B cell (primary cell): ENCODE data around the gene TMEM106C. TPM values are rescaled to one million over a fixed set of nuclear protein-coding genes. Genes with fewer than 3 reads are reported as not detected.
"Not testable (repeated sequence)": the region's sequence is repeated elsewhere in the genome, so short reads cannot be mapped to it uniquely, and the experiment has no call there.

ENCODE experiments used
- ATAC-seq: fragments of 200-7000 bp; cut with Tn5 transposase; one replicate; pipeline ENCODE4 v1.10.0; 2021; ENCODE audit warnings: low read depth, mild to moderate bottlenecking, moderate number of reproducible peaks, moderate library complexity
- CTCF ChIA-PET: fragments of 350-600 bp; sonication (Branson Sonifier 250); formaldehyde crosslinking; loops from one replicate; lab custom pipeline; 2021; ENCODE audit warnings: antibody characterized with exemption, inconsistent platforms; lab: Charles Lee
- POLR2A ChIA-PET: fragments of 350-600 bp; sonication (Branson Sonifier 250); formaldehyde crosslinking; loops from one replicate; lab custom pipeline; 2021; ENCODE audit warnings: antibody characterized with exemption; lab: Charles Lee
- DNase-seq: peaks from one replicate; pipeline ENCODE4 v3.0.0; 2013
- H2AFZ ChIP-seq: 2 replicates; pipeline ENCODE4 v1.6.1; 2012; ENCODE audit warnings: mild to moderate bottlenecking, low read depth, low read length; ENCODE audit not compliant: insufficient read depth, poor library complexity, severe bottlenecking
- H3K27ac ChIP-seq, 2 donors: 1 replicate in 1 of 2; 2 replicates in 1 of 2; pipeline ENCODE4 v1.5.1; 2012 to 2013; ENCODE audit warnings: low read length in 2 of 2, mild to moderate bottlenecking in 2 of 2, moderate library complexity in 1 of 2
- H3K27me3 ChIP-seq, 4 experiments: fragments of 200-600 bp in 1 of 4; sonication (generic) in 1 of 4; replicated peaks in 1 of 4; 1 replicate in 2 of 4; 2 replicates in 2 of 4; pipeline versions ENCODE4 v1.6.1 to v1.7.0; 2013 to 2016; ENCODE audit warnings: low read length in 3 of 4, mild to moderate bottlenecking in 2 of 4, mixed read lengths in 1 of 4, moderate library complexity in 1 of 4; ENCODE audit not compliant: insufficient read depth in 4 of 4, control insufficient read depth in 3 of 4; ENCODE audit errors: control extremely low read depth in 1 of 4
- H3K36me3 ChIP-seq, 2 experiments: replicated peaks in 1 of 2; 1 replicate in 1 of 2; 2 replicates in 1 of 2; pipeline versions ENCODE4 v1.6.1 to v1.7.1; 2013; ENCODE audit warnings: low read length in 1 of 2; ENCODE audit not compliant: insufficient read depth in 2 of 2, control insufficient read depth in 1 of 2; ENCODE audit errors: control extremely low read depth in 1 of 2, extremely low read depth in 1 of 2
- H3K4me1 ChIP-seq, 2 donors: fragments of 200-600 bp in 1 of 2; sonication (generic) in 1 of 2; 1 replicate in 1 of 2; 2 replicates in 1 of 2; pipeline versions ENCODE4 v1.5.1 to v1.6.1; 2013 to 2017; ENCODE audit warnings: low read length in 2 of 2; ENCODE audit not compliant: control insufficient read depth in 2 of 2, insufficient read depth in 2 of 2
- H3K4me2 ChIP-seq: replicated peaks from 2 replicates; pipeline ENCODE3; 2012; ENCODE audit warnings: mild to moderate bottlenecking, low read depth, low read length; ENCODE audit not compliant: poor library complexity, severe bottlenecking
- H3K4me3 ChIP-seq, 5 experiments: fragments of 200-600 bp in 1 of 5; sonication (generic) in 1 of 5; 1 replicate in 3 of 5; 2 replicates in 2 of 5; pipeline versions ENCODE4 v1.5.1 to v1.7.0; 2011 to 2016; ENCODE audit warnings: low read length in 4 of 5, mild to moderate bottlenecking in 4 of 5, low read depth in 2 of 5, control low read depth in 1 of 5, moderate library complexity in 1 of 5; ENCODE audit not compliant: insufficient read depth in 1 of 5; ENCODE audit errors: control extremely low read depth in 1 of 5, extremely low read depth in 1 of 5
- H3K79me2 ChIP-seq: fragments of 200-600 bp; sonication (generic); one replicate; pipeline ENCODE4 v1.6.0; 2016; ENCODE audit warnings: low read length; ENCODE audit not compliant: control insufficient read depth, insufficient read depth
- H3K9ac ChIP-seq: fragments of 200-600 bp; sonication (generic); 2 replicates; pipeline ENCODE4 v1.6.1; 2017; ENCODE audit warnings: mild to moderate bottlenecking, low read length, moderate library complexity
- H3K9me3 ChIP-seq, 3 donors: one replicate each; pipeline versions ENCODE4 v1.6.1 to v1.7.1; 2013; ENCODE audit warnings: low read length in 2 of 3; ENCODE audit not compliant: control insufficient read depth in 2 of 3, insufficient read depth in 1 of 3; ENCODE audit errors: control extremely low read depth in 1 of 3
- H4K20me1 ChIP-seq: 2 replicates; pipeline ENCODE4 v1.6.0; 2012; ENCODE audit warnings: mild to moderate bottlenecking, low read length; ENCODE audit not compliant: insufficient read depth, control insufficient read depth, poor library complexity, severe bottlenecking
- H3K27ac Mint-ChIP-seq: one replicate; pipeline ENCODE4 v1.8.0; 2021; ENCODE audit warnings: mixed read lengths
- H3K27me3 Mint-ChIP-seq: one replicate; pipeline ENCODE4 v1.8.0; 2021; ENCODE audit warnings: mixed read lengths
- H3K4me1 Mint-ChIP-seq: one replicate; pipeline ENCODE4 v1.8.0; 2021; ENCODE audit warnings: mixed read lengths
- H3K4me3 Mint-ChIP-seq: one replicate; pipeline ENCODE4 v1.8.0; 2021; ENCODE audit warnings: mixed read lengths
- H3K9me3 Mint-ChIP-seq: one replicate; pipeline ENCODE4 v1.8.0; 2022; ENCODE audit warnings: mixed read lengths; ENCODE audit not compliant: insufficient read depth
- CTCF ChIP-seq: fragments of 200-600 bp; IDR thresholded peaks from one replicate; pipeline ENCODE4 v1.8.0; 2022; ENCODE audit warnings: antibody characterized with exemption, mild to moderate bottlenecking
- EZH2 ChIP-seq: IDR thresholded peaks from 2 replicates; pipeline ENCODE4 v1.6.1; 2012; ENCODE audit warnings: borderline replicate concordance, low read depth, mild to moderate bottlenecking, moderate library complexity, low read length; ENCODE audit not compliant: insufficient read depth, poor library complexity, severe bottlenecking
- WGBS: methylation state at CpG from one replicate; pipeline ENCODE4 v1.1.5; 2013; ENCODE audit warnings: missing lambda C conversion rate; ENCODE audit not compliant: insufficient coverage; 5-methylcytosine and 5-hydroxymethylcytosine counted together
- intact Hi-C: fragments of 100-400 bp; cut with micrococcal nuclease; formaldehyde crosslinking; loops from one replicate; pipeline ENCODE4 v1.10.0; 2022
- polyA plus RNA-seq: library from polyadenylated mRNA; depleted of rRNA; stranded (reverse); fragments of >200 nt; gene quantifications from 2 replicates; pipeline ENCODE4 v1.2.3, GENCODE V29; 2012
- total RNA-seq, 2 donors: library from RNA; stranded (reverse); fragments of 120-200 nt in 1 of 2; gene quantifications; 1 replicate in 1 of 2; 2 replicates in 1 of 2; pipeline versions ENCODE4 v1.2.3 to v1.2.4, GENCODE V29; 2013 to 2022

TMEM106C gene
- total and polyA plus RNA-seq, 2 donors (not counting 1 experiment from before 2014, with no cell fraction given), result 37.5 to 44.2 TPM

GRCh38 chr12:47954467-47955045, 8.8 kb upstream of the TMEM106C start:
- Histone ChIP-seq H3K4me1 (no peaks in the 10 kb centered on the region), H3K9me3 (peaks cover 0 to 14% (median 13%) of the 10 kb centered on the region in 3 donors), H2AFZ (no peak overlapping the region), H3K36me3 (no peaks in the 10 kb centered on the region), H3K27me3 (peaks cover 0 to 10% (median 0%) of the 10 kb centered on the region in 4 experiments), H4K20me1 (no peaks in the 10 kb centered on the region), H3K27ac (no peak overlapping the region), H3K4me3 (no peak overlapping the region), H3K9ac (no peak overlapping the region), H3K79me2 (no peaks in the 10 kb centered on the region), H3K4me2 (no peak overlapping the region)
- no peak for DNase-seq
- Mint-ChIP-seq H3K4me3 (no peak overlapping the region), H3K9me3 (peaks cover 3% of the 10 kb centered on the region), H3K27me3 (peaks cover 16% of the 10 kb centered on the region), H3K4me1 (no peaks in the 10 kb centered on the region), H3K27ac (no peak overlapping the region)
- ChIA-PET CTCF (no interaction called here), POLR2A (no interaction called here)
- no peak for TF ChIP-seq EZH2
- ATAC-seq, result no peak
- WGBS, result 90% methylated on average over 3 of the region's 4 CpGs
- intact Hi-C loops, result no loop called here

DNA sequence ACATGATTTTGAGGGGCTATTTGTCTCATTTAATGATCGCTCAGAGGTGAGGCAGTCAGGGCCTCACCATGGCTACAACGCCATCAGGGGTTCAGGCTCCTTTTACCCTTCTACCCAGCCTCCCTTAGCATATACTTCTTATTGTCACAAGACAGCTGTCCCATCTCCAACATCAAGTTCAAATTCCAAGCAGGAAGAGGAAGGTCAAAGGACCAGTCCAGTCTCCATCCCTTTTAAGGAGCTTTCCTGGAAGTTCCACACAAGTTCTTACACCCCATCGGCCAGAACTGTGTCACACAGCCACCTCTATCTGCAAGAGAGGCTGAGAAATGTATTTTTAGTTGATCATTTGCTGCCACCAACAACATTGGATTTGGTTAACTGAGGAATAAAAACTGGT, 8.3 kb upstream of the TMEM106C start:
- no peak for DNase-seq
- CTCF ChIA-PET, result no interaction called here
- Histone ChIP-seq H3K9me3 (peaks cover 0 to 14% (median 13%) of the 10 kb centered on the region in 3 donors), H3K4me3 (no peak overlapping the region), H3K27me3 (peaks cover 0 to 9% (median 0%) of the 10 kb centered on the region in 4 experiments), H3K4me2 (no peak overlapping the region), H3K27ac (no peak overlapping the region), H4K20me1 (no peaks in the 10 kb centered on the region), H3K9ac (no peak overlapping the region), H3K4me1 (no peaks in the 10 kb centered on the region), H3K36me3 (no peaks in the 10 kb centered on the region), H2AFZ (no peak overlapping the region), H3K79me2 (no peaks in the 10 kb centered on the region)
- 90% methylated on average over 2 of the region's 3 CpGs for WGBS
- Mint-ChIP-seq H3K4me3 (no peak overlapping the region), H3K4me1 (no peaks in the 10 kb centered on the region), H3K27ac (no peak overlapping the region), H3K27me3 (peaks cover 21% of the 10 kb centered on the region), H3K9me3 (peaks cover 3% of the 10 kb centered on the region)
- POLR2A ChIA-PET, result no interaction called here
- no peak for ATAC-seq
- no peak for TF ChIP-seq EZH2
- TF ChIP-seq CTCF, result no peak
- intact Hi-C loops, result no loop called here

DNA sequence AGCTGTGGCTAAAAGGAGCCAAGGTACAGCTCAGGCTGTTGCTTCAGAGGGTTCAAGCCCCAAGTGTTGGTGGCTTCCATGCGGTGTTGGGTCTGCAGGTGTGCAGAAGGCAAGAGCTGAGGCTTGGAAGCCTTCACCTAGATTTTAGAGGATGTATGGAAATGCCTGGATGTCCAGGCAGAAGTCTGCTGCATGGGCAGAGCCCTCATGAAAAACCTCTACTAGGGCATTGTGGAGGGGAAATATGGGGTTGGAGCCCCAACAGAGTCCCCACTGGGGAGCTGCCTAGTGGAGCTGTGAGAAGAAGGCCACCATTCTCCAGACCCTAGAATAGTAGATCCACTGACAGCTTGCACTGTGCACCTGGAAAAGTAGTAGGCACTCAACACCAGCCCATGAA, 5.7 kb upstream of the TMEM106C start:
- H2AFZ ChIP-seq, H4K20me1 ChIP-seq, H3K4me1 Mint-ChIP-seq, H3K4me3 ChIP-seq, H3K27ac ChIP-seq, ATAC-seq, H3K79me2 ChIP-seq, H3K27me3 ChIP-seq, H3K4me2 ChIP-seq, H3K27ac Mint-ChIP-seq, POLR2A ChIA-PET, H3K9ac ChIP-seq, CTCF ChIA-PET, H3K4me3 Mint-ChIP-seq, H3K36me3 ChIP-seq, intact Hi-C loops, H3K4me1 ChIP-seq, DNase-seq, H3K9me3 Mint-ChIP-seq: not testable (repeated sequence)
- H3K27me3 Mint-ChIP-seq, result peaks cover 25% of the 10 kb centered on the region
- peaks cover 0 to 14% (median 13%) of the 10 kb centered on the region in 3 donors for H3K9me3 ChIP-seq
- WGBS, result 100% methylated on average over 1 of the region's 1 CpG
